NCI-H2081 treated with DMSO at 0.1 percent for 48 hours (cell line): ENCODE results near the gene PNPLA8.
"Not testable (repeated sequence)": the region's sequence is repeated elsewhere in the genome, so short reads cannot be mapped to it uniquely, and the experiment has no call there.

Source experiments
- DNase-seq: peaks from one replicate; lab custom pipeline; 2025; lab: John Stamatoyannopoulos, UW

PNPLA8 gene

DNA sequence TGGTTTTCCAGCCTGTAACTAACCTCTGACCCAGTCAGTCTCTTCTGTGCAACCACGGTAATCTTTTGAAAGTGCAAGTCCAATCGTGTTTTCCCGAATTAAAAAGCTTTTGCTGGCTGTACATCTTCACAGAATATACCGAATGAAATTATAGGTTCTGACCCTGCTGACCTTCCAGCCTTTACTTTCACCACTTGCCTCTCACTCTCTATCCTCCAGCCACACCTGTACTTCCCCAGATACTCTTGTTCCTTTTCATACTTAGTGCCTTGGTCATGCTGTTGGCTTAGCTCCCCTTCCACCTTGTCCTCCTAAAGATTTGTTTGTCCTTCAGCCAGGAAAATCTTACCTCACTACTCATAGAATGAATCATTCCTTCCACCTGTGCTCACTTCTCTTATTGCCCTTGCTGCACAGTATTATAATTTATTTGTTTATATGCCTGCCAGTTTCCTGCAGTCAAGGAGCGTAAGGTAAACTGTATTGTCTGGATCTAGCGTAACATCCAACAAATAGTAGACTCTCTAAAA is 2.3 kb upstream of the PNPLA8 start:
- DNase-seq: no peak

DNA sequence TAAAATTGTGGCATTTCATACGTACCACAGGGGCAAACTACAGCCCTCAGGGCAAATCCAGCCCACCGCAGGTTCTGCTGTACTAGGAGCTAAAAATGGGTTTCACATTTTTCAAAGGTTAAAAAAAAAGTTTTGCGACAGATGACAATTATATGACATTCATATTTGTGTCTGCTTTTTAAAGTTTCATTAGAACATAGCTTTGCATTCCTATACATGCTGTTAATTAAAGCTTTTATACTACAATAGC is 758 bp upstream of the PNPLA8 start:
- DNase-seq: no peak

DNA sequence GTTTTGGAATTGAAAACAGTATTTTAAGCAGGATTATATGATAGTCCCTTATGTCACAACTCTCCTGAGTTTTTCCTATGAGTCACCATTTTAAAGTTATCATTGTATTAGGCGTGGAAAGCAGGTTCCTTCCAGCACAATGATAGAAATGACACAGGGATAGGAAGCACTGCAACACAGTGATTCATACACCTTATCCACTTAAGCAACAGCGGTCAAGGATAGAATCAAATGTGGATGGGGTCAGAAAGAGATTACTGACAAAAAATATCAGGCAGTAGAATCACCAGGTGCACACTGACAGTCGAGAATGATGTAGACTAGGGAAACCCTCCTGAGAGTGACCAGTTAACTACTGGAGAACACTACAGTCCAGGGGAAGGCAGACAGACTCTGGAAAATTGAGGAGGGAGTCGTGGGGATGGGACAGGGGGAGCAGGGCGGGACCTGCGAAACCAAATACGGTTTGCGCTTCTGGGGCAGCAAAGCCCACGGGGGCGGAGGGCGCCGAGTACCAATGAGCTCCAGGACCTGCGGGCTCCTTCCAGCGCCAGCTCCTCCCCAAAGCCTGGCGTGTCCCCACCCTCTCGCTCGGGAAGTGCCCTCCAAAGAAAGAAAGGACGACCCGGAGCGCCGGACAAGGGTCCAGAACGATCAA is 479 bp downstream of the PNPLA8 start:
- DNase-seq: peak; percentile 85

DNA sequence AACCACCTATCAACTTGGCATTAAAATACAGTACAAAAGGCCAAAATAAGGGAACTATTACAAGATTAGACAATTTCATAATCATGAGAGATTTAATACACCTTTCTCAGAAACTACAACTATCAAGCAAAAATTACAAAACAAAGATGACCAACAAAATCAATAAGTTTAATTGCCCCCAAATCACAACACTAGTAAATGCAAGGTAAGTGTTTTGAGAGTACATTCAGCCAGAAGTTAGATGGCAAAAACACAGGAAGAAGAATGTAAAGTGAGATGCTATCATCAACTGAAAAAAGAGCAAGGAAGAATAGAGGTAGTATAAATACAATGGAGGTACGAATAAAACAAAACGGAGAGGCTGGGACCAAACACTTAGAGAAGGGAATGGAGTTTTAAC is 3.2 kb downstream of the PNPLA8 start:
- no peak for DNase-seq

DNA sequence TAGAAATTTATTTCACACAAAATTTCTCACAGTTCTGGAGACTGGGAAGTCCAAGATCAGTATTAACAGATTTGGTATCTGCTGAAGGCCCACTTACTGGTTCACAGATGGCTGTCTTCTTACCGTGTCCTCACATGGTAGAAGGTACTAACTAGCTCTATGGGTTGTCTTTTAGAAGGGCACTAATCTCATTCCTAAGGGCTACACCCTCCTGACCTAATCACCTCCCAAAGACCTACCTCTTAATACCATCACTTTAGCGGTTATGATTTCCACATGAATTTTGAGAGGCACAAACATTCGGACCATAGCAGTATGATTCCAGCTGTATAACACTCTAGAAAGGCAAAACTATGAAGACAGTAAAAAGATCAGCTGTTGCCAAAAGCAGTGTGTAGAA is 8.0 kb downstream of the PNPLA8 start:
- no peak for DNase-seq

DNA sequence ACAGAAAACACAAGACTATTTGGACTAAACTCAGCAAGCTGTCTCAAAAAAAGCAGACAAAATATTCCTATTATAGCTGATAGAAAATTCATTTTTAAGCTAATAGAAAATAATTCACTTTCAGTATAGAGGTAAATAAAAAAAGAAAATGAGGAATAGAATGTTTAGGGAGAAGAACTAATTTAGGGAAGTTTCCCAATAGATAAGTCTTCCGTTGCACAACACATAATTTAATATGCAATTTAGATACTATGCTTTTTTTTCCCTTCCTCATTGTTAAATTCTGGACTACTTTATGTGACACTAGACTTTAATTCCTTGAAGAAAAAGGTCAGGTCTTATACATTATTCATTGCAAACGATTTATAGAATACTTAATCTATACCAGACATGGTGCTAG is 10.3 kb downstream of the PNPLA8 start:
- DNase-seq: no peak

DNA sequence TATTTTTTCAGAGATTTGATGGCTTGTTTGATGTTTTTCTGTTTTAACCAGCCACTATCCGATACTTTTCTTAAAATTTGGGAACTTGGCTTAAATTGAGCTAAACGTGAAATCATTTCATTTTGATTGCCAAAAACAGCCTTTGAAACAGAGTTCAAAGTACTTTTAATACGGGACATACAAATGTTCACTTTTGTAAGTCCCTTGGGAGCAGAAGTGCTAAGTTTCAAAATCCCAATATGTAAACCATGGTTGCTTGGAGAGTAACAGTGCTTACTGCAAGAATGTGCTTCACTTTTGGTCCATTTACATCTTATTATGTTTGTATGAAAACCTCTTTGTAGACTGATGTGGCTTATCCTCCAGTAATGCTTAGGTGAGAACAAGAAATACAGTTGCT is 10.9 kb downstream of the PNPLA8 start:
- DNase-seq: no peak

DNA sequence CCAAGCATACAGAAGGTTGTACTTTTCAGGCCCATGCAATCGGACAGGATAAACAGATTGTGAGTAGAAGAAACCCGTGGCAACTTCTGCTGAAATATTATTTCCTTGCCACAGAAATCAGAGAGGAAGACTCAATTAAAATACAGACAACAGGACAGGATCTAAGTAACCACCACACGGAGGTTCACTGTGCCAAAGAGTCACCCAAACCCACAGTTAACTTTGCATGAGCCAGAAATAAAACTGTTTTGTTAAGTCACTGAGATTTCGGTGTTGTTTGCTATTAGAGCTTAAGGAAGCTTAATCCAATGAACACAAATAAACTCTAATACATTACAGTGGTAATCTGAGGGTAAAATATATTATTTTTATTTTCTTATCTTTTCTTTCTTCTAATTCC is 14.0 kb downstream of the PNPLA8 start:
- no peak for DNase-seq

DNA sequence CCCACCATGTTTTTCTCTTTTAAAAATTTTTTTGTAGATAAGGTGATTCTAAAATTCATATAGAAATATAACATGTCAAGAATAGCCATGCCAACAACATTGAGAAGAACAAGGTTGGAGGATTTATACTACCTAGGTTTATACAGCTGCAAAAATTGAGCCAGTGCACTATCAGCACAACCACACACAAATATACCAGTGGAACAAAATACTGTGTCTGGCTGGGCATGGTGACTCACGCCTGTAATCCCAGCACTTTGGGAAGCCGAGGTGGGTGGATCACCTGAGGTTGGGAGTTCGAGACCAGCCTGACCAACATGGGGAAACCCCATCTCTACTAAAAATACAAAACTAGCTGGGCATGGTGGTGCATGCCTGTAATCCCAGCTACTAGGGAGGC is 21.4 kb downstream of the PNPLA8 start:
- DNase-seq: not testable (repeated sequence)

DNA sequence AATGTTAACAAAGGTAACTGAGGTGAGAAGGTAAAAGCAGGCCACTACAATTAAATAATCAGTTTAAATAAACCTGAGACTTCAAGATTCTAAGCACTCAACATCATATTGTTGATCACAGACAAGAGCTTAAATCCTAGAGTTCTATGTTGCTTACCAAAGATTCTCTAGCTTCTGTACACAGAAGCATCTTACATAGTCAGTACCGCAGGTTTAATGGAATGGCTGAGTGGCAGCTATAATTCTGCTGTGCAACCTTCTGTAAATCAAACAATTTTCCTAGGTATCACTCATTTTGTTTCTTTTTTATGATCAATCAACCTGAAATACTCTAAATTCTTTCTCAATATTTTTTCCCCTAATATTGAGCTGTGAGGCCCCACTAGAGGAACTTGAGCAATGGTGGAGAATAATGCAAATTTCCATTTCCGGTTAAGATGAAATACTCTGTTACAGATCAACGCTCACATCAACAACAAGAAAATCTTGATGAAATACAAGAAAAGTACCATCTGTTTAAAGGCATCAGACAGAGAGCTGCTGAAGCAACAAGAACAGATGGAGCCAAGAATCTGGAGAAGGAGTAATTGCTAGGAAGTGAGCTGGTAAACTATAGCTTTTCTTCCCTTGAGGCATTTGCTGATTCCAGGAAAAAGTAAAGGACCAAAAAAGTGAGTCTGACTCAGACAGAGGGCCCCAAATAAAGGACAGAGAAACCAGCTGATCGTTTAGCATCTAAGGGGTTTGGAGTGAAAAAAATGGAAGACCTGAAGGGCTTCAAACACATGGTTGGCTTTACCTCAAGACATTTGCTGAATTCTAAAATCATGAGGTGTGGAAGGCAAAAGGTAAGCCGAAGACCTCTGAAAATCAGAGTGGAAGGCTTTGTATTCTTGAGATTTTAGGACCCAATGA is 22.6 kb downstream of the PNPLA8 start:
- no peak for DNase-seq

DNA sequence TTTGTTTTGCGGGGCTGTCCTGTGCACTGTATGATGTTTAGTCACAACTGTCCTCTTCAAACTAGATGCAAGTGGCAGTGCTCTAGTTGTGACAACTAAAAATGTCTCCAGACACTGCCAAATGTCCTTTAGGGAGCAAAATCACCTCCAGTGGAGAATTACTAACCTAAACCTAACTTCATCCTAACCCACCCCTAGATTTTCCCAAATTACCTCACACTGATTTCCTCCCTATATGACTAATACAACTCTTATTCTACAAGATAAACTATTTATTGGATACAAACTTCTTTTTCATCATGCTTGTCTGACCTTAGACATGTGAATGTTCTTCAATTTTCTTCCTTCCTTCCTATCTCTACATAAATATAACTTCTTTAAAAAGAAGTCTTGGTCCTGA is 26.4 kb downstream of the PNPLA8 start:
- DNase-seq: no peak

DNA sequence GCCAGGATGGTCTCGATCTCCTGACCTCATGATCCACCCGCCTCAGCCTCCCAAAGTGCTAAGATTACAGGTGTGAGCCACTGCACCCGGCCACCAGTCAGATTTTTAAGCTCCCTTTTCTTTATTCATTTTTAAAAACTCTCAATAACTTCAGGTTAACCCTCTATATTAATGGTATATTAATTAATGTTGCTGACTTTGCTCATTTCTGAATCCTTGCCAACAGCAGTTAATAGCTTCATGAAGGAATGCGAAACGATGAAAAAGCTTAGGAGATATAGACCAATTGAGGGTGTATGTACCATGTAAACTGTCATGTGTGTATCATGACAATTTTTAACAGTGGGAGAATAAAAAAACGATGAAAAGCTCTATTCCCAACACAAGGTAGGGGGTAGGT is 27.5 kb downstream of the PNPLA8 start:
- no peak for DNase-seq

DNA sequence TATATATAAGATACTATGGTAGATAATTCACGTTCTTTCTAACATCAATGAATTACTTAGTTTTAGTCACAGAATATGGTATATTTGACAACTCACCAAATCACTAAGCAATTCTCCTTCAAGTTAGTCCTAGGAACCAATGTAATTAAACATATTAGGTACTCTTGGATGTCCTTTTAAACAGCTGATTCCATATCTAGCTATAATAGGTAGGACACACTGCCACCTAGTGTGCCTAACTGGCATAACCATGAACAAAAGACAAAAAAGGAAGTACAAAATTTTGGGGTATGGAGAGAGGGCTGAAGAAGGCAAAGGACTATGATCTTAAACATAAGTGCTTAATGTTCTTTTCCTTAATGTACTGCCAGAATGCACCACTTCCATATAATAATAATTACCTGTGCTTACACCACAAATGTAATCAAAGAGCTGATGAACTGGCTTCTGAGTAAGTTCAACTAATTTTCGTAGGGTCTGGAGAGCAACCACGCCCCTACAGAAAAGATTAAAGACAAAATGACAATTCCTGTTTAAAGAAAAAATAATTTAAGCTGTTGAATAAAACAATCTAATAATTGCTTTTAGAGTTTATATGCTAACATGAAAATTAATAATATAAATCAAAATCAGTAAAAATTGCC is 28.7 kb downstream of the PNPLA8 start:
- peak; percentile 9 for DNase-seq

DNA sequence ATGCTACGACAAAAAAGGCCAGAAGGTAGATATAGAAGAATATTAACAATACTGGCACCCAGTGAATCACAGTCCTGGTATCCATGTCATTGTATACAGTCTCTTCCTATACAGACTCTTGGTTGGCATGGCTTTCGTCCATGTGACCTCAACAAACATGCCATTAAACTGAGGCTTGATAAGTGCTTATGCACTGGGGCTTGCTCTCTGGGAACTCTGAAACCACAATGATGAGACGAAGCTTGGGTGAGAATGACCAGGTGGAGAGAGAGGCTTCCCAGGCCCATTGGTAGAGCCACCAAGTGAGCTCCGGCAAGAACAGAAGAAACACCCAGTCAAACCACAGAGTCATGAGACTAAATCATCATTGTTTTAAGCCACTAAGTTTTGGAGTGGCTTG is 33.2 kb downstream of the PNPLA8 start:
- no peak for DNase-seq

DNA sequence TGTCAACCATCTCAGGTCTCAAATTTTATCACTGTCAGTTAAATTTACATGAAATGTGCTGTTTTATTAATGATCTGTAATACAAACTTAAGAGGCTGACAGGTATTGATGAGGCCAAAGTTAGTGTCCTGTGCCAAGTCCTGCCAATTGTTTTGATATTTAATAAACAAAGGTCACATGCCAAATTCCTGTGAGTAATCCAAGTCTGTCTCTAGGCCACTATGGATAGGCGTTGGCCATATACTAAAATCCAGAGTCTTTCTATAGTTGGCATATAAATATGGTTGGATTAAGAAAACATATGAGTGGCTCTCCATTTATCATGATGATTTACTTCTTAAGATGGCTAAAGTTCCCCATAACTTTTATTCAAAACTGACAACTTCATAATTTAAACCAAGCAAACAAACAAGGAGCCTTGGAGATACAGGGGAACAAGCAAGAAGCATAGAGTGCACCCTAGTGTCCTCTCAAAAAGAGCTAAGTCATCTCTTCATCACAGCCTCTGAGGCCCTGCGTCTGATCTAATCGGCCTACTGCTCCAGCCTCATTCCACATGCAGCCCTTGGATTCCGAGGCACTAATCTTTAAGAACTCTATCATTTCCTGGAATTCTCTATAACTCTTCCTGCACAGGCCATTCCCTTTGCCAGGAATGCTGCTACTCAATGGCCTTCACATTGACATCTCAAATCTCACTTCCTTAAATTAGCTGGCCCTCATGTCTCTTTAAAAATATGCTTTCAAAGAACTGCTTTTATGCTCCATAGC is 37.0 kb downstream of the PNPLA8 start:
- DNase-seq: no peak

DNA sequence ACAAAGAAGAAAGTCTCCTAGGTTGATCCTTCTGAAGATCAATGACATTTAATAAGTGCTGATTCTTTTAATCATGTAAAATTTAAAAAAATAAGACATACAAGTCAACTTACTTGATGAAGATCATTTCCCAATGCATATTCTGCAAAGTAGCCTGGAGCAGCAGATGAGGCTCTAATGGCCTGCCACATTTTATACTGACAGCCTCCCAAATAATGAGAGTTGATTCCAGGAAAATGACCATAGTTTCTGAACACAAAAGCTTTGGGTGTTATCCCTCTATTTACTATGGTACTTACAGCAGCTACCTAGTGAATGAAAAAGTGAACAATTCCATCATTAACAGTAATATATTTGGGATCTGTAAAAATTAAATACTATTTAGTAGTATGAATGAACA is 38.3 kb downstream of the PNPLA8 start:
- DNase-seq: no peak

DNA sequence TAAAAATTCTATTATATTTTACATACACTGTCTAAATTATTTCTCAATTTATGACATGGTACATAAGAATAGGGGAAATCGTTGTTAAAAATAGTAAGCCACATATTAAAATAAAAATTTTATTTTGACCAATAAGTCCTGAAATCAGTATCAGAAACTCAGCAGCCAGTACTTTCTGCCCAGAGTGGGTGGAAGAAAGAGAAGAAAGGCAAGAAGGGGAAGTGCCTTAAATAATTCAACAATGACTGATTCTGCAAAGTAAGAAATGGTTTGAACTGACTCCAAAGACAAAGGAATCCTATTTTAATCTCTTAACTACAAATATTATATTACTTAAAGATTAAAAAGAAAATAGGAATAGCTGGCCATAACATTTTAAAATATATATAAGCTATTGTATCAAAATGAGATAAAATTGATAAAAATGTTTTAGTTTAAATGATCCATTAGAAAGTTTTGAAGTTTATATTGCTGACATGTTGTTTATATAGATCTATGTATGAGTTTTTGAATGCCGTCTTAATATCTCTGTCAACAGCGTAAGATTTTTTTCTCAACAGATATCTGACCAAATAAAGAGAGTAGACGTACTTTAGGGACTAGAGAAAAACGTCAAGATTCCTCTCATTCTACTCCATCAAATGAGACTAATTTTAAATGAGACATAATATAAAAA is 39.5 kb downstream of the PNPLA8 start:
- DNase-seq: no peak

DNA sequence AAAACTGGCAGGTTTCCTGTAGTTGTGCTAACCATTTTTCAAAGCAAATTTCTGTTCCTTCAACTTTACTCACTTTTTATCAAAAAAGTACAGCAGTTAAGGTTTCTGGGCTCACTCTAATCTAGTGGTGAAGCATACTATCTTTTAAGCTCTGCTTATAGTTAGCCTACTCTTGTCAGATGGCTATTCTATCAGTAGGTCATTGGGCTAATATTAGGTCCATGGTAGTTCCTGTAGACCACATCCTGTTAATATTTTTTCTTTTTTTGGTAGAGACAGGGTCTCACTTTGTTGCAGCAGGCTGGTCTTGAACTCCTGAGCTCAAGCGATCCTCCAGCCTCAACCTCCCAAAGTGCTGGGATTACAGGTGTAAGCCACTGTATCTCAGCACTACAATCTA is 41.8 kb downstream of the PNPLA8 start:
- no peak for DNase-seq

DNA sequence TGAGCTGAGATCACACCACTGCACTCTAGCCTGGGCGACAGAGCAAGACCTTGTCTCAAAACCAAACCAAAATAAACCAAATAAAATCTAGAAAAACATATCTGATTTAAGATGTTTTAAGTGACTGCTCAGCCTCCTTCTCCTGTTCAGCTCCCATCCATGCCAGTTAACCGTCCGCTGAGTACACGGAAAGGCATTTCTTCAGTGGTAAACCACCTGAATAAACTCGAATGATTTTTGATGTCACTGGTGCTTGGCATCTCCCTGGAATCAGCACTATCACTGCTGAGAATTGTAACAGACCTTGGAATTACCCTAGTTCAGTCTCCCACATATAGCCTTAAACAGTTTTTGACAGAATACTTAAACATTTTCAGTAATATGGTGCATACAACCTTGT is 45.6 kb downstream of the PNPLA8 start:
- no peak for DNase-seq

DNA sequence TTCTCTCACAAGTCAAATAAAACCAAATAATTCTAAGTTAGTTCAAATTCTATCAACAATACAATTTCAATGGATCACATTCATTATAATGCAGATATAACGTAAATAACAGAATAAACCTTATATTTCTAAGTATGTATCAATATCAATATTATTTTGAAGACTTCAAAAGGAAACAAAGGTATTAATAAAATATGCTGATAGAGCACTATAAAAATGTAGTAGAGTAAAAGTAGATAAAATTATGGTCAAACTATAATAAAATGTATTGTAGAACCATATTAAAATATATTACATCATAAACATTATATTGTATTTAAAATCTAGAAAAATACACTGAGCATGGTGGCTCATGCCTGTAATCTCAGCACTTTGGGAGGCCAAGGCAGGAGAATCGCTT is 46.2 kb downstream of the PNPLA8 start:
- no peak for DNase-seq

DNA sequence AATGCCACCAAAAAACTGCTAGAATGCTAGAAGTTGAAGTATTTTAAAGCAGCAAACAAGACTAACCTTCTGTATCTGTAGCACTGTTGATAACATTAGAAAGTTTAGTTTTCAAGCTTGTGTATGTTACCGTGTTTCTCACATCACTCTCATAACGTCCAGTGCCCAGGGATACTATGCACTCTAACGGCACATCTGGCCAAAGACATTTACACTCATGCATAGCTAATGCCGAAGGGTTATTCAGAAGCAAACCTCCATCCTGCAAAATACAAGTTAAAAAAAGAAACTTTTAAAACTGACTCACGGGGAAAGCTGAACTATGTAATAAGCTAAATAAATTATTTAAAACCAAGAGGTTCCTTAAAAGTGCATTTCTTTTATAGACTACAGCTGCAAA is 46.8 kb downstream of the PNPLA8 start:
- no peak for DNase-seq

DNA sequence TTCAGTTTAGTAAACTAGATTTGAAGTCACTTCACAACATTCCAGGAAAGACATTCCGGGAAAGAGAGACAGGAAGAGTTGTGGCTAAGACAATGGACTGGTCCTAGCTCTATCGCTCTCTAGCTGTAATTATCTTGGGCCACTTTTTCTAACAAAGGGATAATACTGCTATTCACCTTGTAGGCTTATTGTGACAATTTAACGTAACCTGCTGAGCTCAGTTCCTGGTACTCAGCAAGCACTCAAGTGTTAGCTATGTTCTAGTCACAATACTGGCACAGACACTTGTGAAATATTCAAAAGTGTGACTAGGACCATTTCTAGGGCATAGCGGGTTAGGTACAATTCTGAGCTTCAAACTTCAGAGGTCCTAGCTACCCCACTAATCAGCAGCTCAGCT is 57.7 kb downstream of the PNPLA8 start:
- DNase-seq: no peak
